ENCODE results near the gene GFOD2. TPM values are rescaled to one million over a fixed set of nuclear protein-coding genes. Genes with fewer than 3 reads are reported as not detected.

GFOD2 gene
- total and polyA plus RNA-seq, 2 of the 13 experiments (the other 11 are each of a cell fraction or from before 2014, with no cell fraction given) = 11.1 to 17.2 TPM

DNA sequence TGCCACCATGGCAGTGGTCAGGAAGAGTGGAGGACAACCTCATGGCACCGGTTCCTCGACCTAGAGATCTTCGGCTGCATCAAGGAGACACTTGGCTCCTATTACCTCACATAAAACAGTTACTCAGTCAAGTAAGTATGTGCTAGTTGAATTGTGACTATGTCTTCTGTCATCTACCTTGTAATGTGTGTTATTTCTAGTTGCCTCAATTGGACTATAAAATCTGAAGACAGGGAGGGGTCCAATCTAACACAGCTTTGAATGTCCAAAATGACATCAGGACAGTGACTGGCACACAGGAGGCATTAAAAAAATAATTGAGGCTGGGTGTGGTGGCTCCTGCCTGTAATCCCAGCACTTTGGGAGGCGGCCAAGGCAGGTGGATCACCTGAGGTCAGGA lies 35.3 kb downstream of the GFOD2 start:
- DNase-seq (ENCODE audit: low spot score) (no peak), FAIRE-seq (no peak), ATAC-seq (no peak)
- in situ Hi-C loops (cut with HindIII; ENCODE audit: extremely low pct_ligation_motif_present, low pct_unique_long_range_greater_than_20kb) (no loop called here), intact Hi-C loops (cut with micrococcal nuclease; ENCODE audit: unreplicated experiment) (no loop called here)
- Histone ChIP-seq H3K36me3 (replicated peaks in 1 of 2; ENCODE audit: control insufficient read depth in 1 of 2, insufficient read depth in 2 of 2, low read length in 2 of 2) (peaks cover 15 to 32% of the 10 kb centered on the region in 2 experiments), H3K9ac (ENCODE audit: insufficient read depth, low read depth, low read length) (no peak overlapping the region), H3K4me1 (ENCODE audit: insufficient read depth, low read length) (no peaks in the 10 kb centered on the region), H3K27ac (ENCODE audit: extremely low read length, insufficient read depth, low read length) (no peak overlapping the region), H4K20me1 (ENCODE audit: insufficient read depth, low read length) (no peaks in the 10 kb centered on the region), H3K4me3 (replicated peaks in 1 of 3; ENCODE audit: insufficient read depth in 1 of 3, low read depth in 2 of 3, low read length in 3 of 3) (no peak overlapping the region), H3K79me2 (ENCODE audit: insufficient read depth, low read length) (no peaks in the 10 kb centered on the region), H3K9me3 (ENCODE audit: low read length) (no peaks in the 10 kb centered on the region), H2AFZ (ENCODE audit: low read length) (no peak overlapping the region), H3K27me3 (ENCODE audit: control insufficient read depth in 1 of 2, insufficient read depth in 2 of 2, low read length in 2 of 2) (no peaks in the 10 kb centered on the region), H3K4me2 (ENCODE audit: low read depth, low read length) (no peak overlapping the region)
- no peak for TF ChIP-seq ZNF337 (CRISPR knock-in tag; IDR thresholded peaks at IDR 0.05; ENCODE audit: borderline replicate concordance, low read depth)
- no peak for TF ChIP-seq TOE1 (CRISPR knock-in tag; IDR thresholded peaks at IDR 0.05)
- TF ChIP-seq ZNF33A (CRISPR knock-in tag; IDR thresholded peaks at IDR 0.05; ENCODE audit: borderline replicate concordance) = no peak
- no peak for TF ChIP-seq ZNF160 (CRISPR knock-in tag; IDR thresholded peaks at IDR 0.05)
- TF ChIP-seq NFATC3 (CRISPR knock-in tag; IDR thresholded peaks at IDR 0.05) = no peak
- TF ChIP-seq KAT2B (IDR thresholded peaks at IDR 0.05; ENCODE audit: borderline replicate concordance, low read depth, low read length) = no peak
- TF ChIP-seq GATAD1 (CRISPR knock-in tag; IDR thresholded peaks at IDR 0.05) = no peak
- TF ChIP-seq FIP1L1 (IDR thresholded peaks at IDR 0.05; ENCODE audit: borderline replicate concordance, insufficient read depth, low read depth, low read length) = no peak
- no peak for TF ChIP-seq NPAS2 (CRISPR knock-in tag; IDR thresholded peaks at IDR 0.05; ENCODE audit: borderline replicate concordance)
- no peak for TF ChIP-seq IKZF1 (IDR thresholded peaks at IDR 0.05)
- no peak for TF ChIP-seq ZNF329 (CRISPR knock-in tag; IDR thresholded peaks at IDR 0.05; ENCODE audit: low read depth)
- POLR2A ChIA-PET = no interaction called here
- 96% methylated on average over 4 of the region's 4 CpGs for WGBS (ENCODE audit: low lambda C conversion rate)
- CTCF ChIA-PET (ENCODE audit: low intra/inter-chr PET ratio, low total read pairs) = no interaction called here
- BruUV-seq (replicated peaks) = no TSS peak
